Large intestine (tissue), 3 donors: ENCODE results near the gene LIN52. TPM values are rescaled to one million over a fixed set of nuclear protein-coding genes. Genes with fewer than 3 reads are reported as not detected.

Experiments
- DNase-seq, 2 donors: peaks; one replicate each; pipeline versions ENCODE4 v3.0.0 to v3.0.0-alpha.2; 2013
- H3K27ac ChIP-seq: one replicate; pipeline ENCODE4 v1.5.1; 2013; ENCODE audit warnings: low read length
- H3K27me3 ChIP-seq: 2 replicates; pipeline ENCODE4 v1.6.1; 2013; ENCODE audit warnings: low read length; ENCODE audit not compliant: control insufficient read depth, insufficient read depth
- H3K36me3 ChIP-seq: 2 replicates; pipeline ENCODE4 v1.6.1; 2013; ENCODE audit warnings: low read length; ENCODE audit not compliant: control insufficient read depth, insufficient read depth
- H3K4me1 ChIP-seq: one replicate; pipeline ENCODE4 v1.6.1; 2013; ENCODE audit warnings: low read length; ENCODE audit not compliant: control insufficient read depth, insufficient read depth
- H3K4me3 ChIP-seq: one replicate; pipeline ENCODE4 v1.5.1; 2013; ENCODE audit warnings: low read length
- H3K9me3 ChIP-seq: one replicate; pipeline ENCODE4 v1.6.1; 2013; ENCODE audit warnings: mild to moderate bottlenecking, low read depth, low read length, moderate library complexity; ENCODE audit not compliant: control insufficient read depth
- WGBS: methylation state at CpG from one replicate; pipeline ENCODE4 v1.1.5; 2013; ENCODE audit warnings: low lambda C conversion rate; ENCODE audit not compliant: insufficient coverage; 5-methylcytosine and 5-hydroxymethylcytosine counted together
- polyA plus RNA-seq: library from polyadenylated mRNA; unstranded; fragments of 120-200 nt; gene quantifications from one replicate; pipeline ENCODE4 v1.2.1, GENCODE V29; 2013

Gene LIN52
- polyA plus RNA-seq, 1 donor = 11.1 TPM

DNA sequence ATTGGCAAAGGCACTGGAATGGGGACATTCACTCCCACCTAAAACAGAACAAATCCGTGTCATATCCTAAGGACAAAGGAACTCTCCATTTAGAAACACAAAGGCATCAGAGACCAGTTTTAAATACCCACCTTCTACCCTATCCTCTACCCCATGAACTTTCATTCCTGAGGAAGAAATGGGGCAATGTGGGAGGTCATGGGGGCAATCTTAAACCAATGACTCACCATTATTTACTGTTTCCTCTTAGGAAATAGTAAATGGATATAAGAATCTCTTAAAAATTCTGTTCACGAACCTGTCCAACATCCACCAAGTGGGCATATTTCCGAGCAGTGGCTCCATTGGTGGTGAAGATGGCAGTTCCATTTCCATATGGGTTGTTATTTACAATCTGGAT lies 19.9 kb upstream of the LIN52 start:
- H3K27me3 ChIP-seq = no peaks in the 10 kb centered on the region
- WGBS = no CpG with 5 or more reads among the region's 3 CpGs
- no peaks in the 10 kb centered on the region for H3K4me1 ChIP-seq
- H3K36me3 ChIP-seq = peaks cover 67% of the 10 kb centered on the region
- no peak overlapping the region for H3K27ac ChIP-seq
- DNase-seq = no peak
- no peaks in the 10 kb centered on the region for H3K9me3 ChIP-seq
- H3K4me3 ChIP-seq = no peak overlapping the region

DNA sequence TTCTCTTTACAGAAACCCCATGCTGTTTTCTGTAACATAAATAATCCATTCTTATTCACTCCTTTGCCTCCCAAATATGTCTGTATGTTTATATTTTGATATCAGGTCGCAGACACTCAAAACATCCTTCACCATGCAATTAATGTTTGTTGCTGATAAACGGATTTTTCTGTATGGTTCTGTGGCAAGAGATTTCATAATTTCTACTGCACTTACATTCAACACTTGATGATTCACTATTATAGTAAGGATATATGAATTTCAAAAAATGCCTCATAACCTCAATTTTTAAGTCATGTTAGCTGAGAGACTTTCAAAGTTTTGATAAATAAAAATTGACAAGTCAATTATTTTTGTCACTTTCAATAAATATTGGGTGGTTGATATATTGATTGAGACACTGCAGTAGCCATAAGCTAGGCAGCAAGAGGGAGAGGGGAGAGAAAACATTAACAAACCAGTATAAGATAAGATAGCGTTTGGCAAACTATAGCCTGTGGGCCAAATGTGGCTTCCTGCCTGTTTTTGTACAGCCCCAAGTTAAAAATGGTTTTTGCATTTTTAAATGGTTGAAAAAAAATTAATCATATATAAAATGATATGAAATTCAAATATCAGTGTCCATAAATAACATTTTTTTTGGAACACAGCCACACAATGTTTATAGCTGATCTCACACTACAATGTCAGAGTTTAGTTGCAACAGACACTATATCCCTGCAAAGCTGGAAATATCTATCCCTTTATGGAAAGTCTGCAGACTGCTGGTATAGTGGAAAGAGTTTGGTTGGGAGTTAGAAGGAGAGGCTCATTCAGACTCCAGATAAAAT lies 18.8 kb upstream of the LIN52 start:
- Histone ChIP-seq H3K27me3 (no peaks in the 10 kb centered on the region), H3K27ac (no peak overlapping the region), H3K9me3 (no peaks in the 10 kb centered on the region), H3K36me3 (peaks cover 68% of the 10 kb centered on the region), H3K4me3 (no peak overlapping the region), H3K4me1 (no peaks in the 10 kb centered on the region)
- no peak for DNase-seq
- no CpG with 5 or more reads among the region's 3 CpGs for WGBS

DNA sequence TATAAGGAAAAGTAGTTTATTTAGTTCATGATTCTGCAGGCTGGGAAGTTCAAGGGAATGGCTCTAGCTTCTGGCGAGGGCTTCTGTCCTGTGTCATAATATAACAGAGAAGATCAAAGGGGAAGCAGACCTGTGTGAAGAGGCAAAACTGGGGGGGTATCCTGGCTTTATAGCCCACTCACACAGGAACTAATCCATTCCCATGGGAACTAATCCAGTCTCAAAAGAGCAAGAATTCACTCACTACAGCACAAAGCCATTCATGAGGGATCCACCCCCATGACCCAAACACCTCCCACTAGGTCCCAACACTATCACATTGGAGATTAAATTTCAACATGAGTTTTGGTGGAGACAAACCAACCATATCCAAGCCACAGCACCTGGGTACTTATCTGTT lies 7.4 kb upstream of the LIN52 start:
- no peak overlapping the region for H3K4me3 ChIP-seq
- H3K27me3 ChIP-seq = no peaks in the 10 kb centered on the region
- WGBS = 80% methylated on average over 1 of the region's 1 CpG
- DNase-seq = no peak
- no peak overlapping the region for H3K27ac ChIP-seq
- peaks cover 10% of the 10 kb centered on the region for H3K36me3 ChIP-seq
- no peaks in the 10 kb centered on the region for H3K4me1 ChIP-seq
- H3K9me3 ChIP-seq = no peaks in the 10 kb centered on the region

DNA sequence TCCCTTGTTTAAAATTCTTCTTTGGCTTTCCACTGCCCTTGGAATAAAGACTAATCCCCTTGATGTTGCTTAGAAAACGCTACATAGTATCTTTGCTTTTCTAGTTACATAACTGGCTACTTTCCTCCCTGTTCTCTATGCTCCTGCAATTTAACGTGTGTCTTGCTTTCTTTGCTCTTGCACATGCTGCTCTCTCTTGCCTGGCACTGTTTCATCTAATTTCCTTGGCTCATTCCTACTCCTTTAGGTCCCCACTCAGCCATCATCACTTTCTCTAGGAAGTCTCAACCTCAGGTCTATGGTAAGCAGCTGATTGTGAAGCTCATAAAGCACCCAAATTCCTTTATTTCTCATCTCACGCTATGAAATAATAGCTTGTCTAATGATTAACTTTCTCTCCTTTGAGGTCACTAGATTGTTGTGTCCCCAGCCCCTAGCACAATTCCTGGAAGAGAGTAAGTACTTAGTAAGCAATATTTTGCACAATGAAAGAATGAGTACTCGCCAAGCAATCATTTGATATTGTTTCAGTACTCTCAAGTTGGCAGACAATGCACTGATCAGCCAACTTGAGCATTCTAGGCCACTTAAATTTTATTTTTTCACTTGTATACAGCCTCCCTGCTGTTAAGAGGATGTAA lies 3.8 kb upstream of the LIN52 start:
- Histone ChIP-seq H3K27ac (no peak overlapping the region), H3K27me3 (no peaks in the 10 kb centered on the region), H3K36me3 (peaks cover 3% of the 10 kb centered on the region), H3K9me3 (no peaks in the 10 kb centered on the region), H3K4me1 (peaks cover 7% of the 10 kb centered on the region), H3K4me3 (no peak overlapping the region)
- 46% methylated on average over 3 of the region's 4 CpGs for WGBS
- peak in 1 of 2 donors; percentile 57 for DNase-seq

DNA sequence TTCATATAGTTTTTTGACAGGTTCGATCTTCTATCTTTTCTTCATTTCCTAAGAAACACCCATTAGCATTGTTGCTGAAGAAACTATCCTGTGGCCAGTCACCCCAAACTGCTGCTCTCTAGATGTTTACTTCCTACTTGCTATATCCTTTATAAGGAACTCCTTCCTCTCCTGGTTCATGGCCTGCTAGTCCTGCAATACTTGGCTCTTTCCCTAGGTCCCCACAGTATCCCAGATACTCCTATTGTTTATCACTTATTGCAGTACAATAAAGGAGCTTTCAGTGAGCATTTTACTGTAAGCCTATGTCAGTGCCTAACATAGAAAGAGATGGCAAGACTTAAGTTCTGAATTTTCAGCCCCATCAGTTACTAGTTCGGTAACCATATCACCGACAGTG lies 3.3 kb upstream of the LIN52 start:
- H3K9me3 ChIP-seq = no peaks in the 10 kb centered on the region
- WGBS = no CpG with 5 or more reads among the region's 3 CpGs
- H3K27ac ChIP-seq = no peak overlapping the region
- DNase-seq = peak in 1 of 2 donors; percentile 2
- H3K27me3 ChIP-seq = no peaks in the 10 kb centered on the region
- H3K4me1 ChIP-seq = peaks cover 12% of the 10 kb centered on the region
- H3K36me3 ChIP-seq = peaks cover 3% of the 10 kb centered on the region
- no peak overlapping the region for H3K4me3 ChIP-seq

DNA sequence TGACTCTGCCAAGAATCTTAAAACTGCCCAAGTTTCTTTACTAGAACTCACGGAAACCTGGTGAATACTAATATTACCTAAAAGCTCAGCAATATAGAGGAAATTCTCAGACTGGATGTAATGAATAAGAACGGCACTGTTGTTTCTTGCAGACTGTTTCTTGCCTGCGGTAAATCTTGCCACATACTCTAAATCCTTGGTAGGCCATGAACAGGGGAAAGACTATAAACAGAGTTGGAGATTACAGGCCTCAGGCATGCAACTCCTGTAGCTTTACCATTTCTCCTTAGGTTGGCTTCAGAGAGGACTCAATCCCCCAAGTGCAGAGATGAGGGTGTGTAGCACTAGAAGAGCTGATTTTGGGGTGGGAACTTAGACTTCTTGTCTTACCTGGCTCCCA lies 1.6 kb upstream of the LIN52 start:
- DNase-seq = peak in 1 of 2 donors; percentile 5
- Histone ChIP-seq H3K4me3 (peak overlapping the region; percentile 87), H3K27me3 (no peaks in the 10 kb centered on the region), H3K36me3 (no peaks in the 10 kb centered on the region), H3K4me1 (peaks cover 13% of the 10 kb centered on the region), H3K9me3 (no peaks in the 10 kb centered on the region), H3K27ac (peak overlapping the region; percentile 91)
- 31% methylated on average over 2 of the region's 3 CpGs for WGBS

DNA sequence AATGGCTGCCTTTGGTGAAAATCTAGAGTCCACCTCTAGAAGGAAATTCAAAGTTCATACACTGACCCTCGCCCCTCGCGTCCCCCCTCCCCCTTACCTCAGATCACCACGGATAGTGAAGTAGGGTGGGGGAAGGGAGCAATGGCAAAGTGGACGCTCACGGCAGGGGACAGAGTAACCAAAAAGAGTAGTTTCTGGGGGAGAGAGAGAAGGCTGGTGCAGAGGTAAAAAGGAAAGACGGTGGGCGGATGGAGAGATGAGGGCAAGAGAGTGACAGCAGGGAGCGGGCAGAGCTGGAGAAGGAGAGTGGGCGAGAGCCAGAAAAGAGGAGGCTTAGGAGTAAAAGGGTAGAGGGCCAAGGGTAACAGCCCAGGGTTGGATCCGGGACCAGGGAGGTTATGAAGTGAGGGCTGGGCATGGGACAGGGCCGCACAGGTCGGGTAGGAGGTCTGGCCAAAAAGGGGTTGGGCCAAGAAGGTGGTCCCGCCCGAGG lies 926 bp upstream of the LIN52 start:
- DNase-seq = no peak

DNA sequence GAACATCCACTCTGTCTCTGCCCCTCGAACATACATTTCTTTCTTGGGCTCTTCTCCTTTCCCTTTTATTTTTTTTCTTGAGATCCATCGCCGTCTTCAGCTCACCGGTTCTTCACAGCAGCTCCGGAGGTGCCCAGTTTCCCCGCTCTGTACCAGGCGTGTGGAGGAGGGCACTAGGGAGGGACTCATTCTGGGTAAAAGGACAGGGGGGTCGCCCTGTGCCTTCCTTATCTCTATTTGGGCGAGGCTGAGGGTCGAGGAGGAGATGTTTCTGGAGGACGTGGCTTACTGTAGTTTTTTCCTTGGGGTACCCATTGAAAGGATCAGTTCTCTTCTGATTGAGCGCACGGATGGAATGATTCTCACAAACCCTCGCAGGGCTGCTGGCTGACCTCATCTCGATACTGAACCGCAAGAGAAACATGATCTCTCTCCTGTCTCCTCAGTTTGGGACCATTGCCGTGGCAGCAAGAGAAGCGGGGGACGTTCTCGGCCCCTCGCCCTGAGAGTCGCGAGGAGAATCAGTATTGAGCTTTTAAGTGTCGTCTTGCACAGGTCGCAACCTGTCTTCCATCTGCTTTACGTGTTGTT lies 386 bp downstream of the LIN52 start:
- Histone ChIP-seq H3K36me3 (no peaks in the 10 kb centered on the region), H3K4me3 (peak overlapping the region; percentile 64)
- peak in 1 of 2 donors; percentile 28 for DNase-seq

More for the DNA sequence above, 926 bp upstream of the LIN52 start:
- Histone ChIP-seq H3K4me1 (peaks cover 13% of the 10 kb centered on the region), H3K9me3 (no peaks in the 10 kb centered on the region), H3K36me3 (no peaks in the 10 kb centered on the region), H3K27me3 (no peaks in the 10 kb centered on the region), H3K27ac (peak overlapping the region; percentile 91), H3K4me3 (peak overlapping the region; percentile 87)
- WGBS = 0% methylated on average over 6 of the region's 15 CpGs

DNA sequence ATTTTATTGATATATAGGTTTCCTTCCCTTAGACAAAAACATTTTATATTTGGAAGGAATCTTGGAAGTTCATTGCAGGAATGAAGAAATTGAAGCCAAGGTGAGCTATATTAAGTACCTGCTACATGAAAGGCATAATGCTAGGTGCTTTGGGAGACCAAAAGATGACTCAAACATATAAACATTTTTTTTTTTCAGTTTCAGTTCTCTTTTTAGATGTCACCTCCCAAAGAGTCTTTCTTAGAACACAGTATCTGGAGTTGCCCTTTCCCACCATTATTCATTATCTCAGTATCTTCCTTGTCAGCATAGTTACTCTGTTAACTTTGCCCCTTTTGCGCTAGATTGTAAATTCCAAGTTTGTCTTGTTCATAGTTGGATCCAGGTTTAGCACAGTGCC lies 1.1 kb downstream of the LIN52 start:
- no CpG with 5 or more reads among the region's 1 CpG for WGBS

More for the DNA sequence above, 386 bp downstream of the LIN52 start:
- peak overlapping the region; percentile 81 for H3K27ac ChIP-seq
- WGBS = 0% methylated on average over 11 of the region's 26 CpGs
- H3K9me3 ChIP-seq = no peaks in the 10 kb centered on the region
- H3K4me1 ChIP-seq = peaks cover 13% of the 10 kb centered on the region
- H3K27me3 ChIP-seq = no peaks in the 10 kb centered on the region

DNA sequence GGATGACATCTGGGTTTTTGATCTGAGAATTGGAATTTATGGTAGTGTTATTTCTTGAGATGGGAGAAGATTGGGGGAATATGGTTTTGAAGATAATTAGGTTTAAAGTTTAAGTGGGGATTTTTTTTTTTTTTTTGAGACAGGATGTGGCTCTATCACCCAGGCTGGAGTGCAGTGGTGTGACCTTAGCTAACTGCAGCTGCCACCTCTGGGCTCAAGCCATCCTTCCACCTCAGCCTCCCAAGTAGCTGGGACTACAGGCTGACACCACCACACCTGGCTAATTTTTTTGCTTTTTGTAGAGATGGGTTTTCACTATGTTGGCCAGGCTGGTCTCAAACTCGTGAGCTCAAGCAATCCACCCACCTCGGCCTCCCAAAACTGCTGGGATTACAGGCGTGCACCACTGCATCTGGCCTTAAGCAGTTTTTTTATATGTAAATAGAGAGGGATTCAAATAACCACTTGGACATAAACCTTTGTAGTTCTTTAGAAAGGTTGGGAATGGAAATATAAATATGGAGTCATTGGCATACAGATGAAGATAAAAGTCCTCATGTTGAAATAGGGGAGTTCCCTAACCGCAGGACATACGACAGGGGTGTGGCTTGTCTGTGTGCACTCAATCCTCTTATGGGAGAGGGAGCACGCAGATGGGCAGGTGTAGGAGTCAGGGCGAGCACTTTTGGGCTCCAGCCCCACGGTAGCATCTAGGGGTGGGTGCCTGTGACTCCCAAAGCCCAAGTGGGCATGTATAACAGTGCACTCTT lies 4.7 kb downstream of the LIN52 start:
- peaks cover 6% of the 10 kb centered on the region for H3K36me3 ChIP-seq
- WGBS = no CpG with 5 or more reads among the region's 8 CpGs
- no peak overlapping the region for H3K27ac ChIP-seq
- H3K27me3 ChIP-seq = no peaks in the 10 kb centered on the region
- no peaks in the 10 kb centered on the region for H3K9me3 ChIP-seq
- peaks cover 6% of the 10 kb centered on the region for H3K4me1 ChIP-seq
- H3K4me3 ChIP-seq = no peak overlapping the region
- peak in 1 of 2 donors; percentile 6 for DNase-seq

More for the DNA sequence above, 1.1 kb downstream of the LIN52 start:
- Histone ChIP-seq H3K36me3 (no peaks in the 10 kb centered on the region), H3K4me1 (peaks cover 13% of the 10 kb centered on the region), H3K9me3 (no peaks in the 10 kb centered on the region), H3K4me3 (peak overlapping the region; percentile 64), H3K27ac (peak overlapping the region; percentile 81), H3K27me3 (no peaks in the 10 kb centered on the region)
- DNase-seq = peak; percentile 54 to 66
